Fibroblast of skin of scalp (primary cell): Measurements from ENCODE around the gene FUZ.

Experiments used
- DNase-seq: peaks from one replicate; pipeline ENCODE4 v3.0.0-alpha.2; 2013

The FUZ gene

DNA sequence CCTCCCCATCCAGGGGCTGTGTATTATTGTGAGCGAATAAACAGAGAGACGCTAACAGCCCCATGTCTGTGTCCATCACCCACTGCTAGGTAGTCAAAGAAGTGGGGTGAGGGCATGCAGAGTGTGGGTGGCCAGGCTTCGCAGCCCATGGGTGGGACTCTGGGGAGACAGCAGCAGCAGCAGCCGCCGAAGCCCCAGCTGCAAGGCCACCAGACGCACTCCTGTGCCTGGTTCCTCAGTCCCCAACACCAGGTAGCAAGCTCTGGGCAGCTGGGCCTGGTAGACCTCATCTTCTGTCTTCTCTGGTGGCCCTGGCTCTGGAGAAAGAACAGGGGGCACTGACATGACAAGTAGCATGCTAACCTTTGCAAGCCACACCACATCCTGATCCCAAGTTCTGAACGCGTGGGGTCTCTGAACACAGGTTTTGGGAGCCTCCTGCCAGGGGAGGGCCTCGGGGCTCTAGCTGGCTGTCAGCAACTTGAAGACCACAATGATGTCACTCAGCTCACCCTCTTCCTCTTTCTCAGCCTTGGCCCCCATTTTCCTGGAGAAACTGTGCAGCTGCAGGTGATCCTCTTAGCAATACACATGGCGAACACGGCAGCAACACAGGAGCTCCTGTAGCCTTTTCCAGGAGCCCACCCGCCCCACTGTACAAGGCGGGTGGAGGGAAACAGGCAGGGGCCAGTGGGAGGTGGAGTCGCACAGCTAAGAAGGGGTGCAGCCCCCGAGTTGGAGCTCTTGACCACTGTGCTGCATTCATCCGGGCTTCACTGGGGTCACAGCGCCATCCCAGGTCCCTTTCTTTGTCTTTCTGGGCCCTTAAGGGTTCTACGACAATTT lies 5.8 kb downstream of the FUZ start:
- no peak for DNase-seq

DNA sequence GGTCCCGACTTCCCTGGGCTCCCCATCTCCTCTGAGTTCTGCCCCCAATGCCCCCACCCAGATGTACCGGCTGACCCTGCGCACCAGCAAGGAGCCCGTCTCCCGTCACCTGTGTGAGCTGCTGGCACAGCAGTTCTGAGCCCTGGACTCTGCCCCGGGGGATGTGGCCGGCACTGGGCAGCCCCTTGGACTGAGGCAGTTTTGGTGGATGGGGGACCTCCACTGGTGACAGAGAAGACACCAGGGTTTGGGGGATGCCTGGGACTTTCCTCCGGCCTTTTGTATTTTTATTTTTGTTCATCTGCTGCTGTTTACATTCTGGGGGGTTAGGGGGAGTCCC lies 6.5 kb downstream of the FUZ start:
- no peak for DNase-seq

DNA sequence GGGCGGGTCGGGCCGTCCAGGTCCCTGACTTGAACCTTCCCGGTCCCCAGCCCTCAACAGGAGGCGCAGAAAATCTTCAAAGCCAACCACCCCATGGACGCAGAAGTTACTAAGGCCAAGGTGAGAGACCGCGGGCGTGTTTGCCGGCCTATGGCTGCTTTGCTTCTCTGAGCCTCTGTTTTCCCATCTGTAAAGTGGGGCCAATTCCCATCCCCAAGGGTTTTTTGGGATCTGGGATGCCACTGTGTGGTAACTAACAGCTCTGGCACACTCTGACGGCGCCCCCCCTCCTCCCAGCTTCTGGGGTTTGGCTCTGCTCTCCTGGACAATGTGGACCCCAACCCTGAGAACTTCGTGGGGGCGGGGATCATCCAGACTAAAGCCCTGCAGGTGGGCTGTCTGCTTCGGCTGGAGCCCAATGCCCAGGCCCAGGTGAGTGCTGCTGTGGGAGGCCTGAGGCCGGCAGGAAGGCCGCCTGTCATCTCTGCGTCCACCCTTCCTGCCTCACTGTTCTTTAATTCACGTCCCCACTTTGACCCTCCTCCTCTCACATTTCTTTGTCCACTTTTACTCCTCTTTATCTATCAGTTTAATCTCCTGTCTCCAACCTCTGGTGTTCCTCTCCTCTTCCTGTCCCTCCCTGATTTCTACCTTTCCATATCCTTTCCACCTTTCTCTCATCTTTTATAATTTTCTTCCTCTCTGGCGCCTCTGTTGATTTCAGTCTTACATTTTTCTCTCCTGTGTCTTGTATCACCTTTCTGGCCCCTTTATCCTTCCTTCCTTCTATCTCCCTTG lies 7.1 kb downstream of the FUZ start:
- no peak for DNase-seq

DNA sequence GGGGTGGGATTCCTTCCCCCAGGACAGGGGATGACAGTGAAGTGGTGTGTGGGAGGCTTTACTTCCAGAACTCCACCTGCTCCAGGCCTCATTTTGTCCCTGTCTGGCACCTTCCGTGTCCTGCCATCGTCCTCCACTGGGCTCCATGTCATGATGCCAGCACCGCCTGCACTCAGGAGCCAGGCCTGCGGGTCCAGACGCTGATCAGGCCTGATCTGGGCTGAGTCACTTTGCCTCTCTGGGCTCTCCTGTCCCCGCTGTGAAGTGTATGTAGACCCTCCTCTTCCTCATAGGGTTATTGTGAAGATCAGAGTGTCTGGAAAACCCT lies 9.6 kb downstream of the FUZ start:
- DNase-seq, result no peak

DNA sequence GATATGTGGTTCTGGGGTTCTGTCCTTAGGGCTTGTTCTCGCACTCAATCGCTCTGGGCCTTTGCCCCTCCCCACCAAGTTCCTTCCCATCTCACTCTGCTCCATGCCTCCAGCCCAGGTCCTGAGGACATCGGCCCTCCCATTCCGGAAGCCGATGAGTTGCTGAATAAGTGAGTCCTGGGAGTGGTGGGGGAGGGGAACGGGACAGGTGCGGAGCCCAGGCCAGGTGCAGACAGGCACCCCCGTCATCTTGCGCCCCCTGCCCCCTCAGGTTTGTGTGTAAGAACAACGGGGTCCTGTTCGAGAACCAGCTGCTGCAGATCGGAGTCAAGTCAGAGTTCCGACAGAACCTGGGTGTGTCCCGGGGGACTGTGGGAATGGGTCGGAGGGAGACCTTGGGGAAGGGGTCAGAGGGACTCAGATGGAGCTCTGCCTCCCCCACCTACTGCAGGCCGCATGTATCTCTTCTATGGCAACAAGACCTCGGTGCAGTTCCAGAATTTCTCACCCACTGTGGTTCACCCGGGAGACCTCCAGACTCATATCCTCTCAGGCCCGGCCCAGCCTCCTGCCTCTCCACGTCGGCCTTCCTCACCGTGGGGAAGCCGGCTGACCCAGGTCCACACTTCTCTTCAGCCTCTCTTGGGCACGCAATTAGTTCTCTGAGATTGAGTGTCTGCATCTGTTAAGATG lies 10.1 kb downstream of the FUZ start:
- DNase-seq, result no peak

DNA sequence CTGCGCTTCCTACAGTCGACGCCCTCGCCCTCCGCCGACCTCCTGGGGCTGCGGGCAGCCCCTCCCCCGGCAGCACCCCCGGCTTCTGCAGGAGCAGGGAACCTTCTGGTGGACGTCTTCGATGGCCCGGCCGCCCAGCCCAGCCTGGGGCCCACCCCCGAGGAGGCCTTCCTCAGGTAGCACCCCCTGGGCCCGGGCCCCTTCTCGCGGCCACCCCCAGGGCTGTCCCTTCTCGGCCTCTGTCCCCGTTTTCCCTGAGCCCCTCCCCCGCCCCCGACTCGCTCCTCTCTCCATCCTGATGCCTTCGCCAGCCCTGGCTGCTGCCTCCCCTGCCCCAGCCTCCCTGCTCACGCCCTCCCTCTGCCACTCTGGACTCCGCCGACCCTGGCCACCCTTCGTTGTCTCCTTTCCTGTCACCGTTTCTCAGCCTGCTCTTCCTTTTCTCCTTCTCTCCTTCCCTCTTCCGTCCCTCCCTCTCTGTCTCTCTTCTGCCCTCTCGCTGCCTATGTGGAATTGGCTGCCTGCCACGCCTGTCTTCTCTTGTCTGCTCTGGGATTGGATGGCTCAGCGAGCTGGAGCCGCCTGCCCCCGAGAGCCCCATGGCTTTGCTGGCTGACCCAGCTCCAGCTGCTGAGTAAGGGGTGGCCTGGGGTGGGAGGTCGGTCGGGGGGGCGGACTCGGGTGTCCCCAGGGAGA lies 11.0 kb downstream of the FUZ start:
- DNase-seq, result peak; percentile 93

DNA sequence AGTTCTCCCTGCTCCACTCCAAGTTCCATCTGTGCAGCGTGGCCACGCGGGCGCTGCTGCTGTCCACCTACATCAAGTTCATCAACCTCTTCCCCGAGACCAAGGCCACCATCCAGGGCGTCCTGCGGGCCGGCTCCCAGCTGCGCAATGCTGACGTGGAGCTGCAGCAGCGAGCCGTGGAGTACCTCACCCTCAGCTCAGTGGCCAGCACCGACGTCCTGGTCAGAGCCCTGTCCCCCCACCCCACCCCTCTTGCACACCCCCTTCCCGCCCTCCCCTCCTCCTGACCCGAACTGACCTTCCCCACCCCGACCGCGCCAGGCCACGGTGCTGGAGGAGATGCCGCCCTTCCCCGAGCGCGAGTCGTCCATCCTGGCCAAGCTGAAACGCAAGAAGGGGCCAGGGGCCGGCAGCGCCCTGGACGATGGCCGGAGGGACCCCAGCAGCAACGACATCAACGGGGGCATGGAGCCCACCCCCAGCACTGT lies 11.6 kb downstream of the FUZ start:
- DNase-seq, result no peak

DNA sequence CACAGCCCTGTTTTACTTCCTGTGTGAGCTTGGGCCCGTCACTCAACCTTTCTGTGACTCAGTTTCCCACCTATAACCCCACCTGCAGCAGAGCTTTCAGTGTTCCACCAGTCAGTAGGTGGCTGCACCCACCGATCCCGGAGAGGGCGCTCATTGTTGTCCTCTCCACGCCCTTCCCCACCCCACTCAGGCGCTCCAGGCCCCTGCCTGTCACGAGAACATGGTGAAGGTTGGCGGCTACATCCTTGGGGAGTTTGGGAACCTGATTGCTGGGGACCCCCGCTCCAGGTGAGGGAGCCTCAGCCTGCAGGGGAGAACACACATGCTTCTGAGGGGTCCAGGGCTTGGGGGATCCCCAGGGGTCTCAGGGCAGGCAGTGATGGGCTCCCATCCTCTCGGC lies 12.3 kb downstream of the FUZ start:
- no peak for DNase-seq

DNA sequence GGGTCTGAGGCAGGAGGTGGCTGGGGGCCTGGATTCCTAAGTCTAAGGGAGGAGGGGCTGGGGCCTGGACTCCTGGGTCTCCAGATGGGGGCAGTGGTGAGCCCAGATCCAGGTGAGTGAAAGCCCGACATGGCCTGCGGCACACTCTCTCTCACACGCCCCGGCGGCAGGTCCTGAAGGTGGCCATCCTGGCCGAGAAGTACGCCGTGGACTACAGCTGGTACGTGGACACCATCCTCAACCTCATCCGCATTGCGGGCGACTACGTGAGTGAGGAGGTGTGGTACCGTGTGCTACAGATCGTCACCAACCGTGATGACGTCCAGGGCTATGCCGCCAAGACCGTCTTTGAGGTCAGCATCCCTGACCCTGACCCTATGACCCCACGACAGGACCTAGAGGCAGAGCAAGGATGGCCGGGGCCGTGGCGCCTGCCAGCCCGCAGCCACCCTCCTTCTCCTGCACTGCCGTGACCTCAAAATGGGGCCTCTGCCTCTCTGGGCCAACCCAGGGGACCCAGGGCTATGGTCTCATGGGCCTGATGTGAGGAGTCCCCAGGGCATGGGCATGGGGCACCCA lies 13.2 kb downstream of the FUZ start:
- DNase-seq, result no peak

DNA sequence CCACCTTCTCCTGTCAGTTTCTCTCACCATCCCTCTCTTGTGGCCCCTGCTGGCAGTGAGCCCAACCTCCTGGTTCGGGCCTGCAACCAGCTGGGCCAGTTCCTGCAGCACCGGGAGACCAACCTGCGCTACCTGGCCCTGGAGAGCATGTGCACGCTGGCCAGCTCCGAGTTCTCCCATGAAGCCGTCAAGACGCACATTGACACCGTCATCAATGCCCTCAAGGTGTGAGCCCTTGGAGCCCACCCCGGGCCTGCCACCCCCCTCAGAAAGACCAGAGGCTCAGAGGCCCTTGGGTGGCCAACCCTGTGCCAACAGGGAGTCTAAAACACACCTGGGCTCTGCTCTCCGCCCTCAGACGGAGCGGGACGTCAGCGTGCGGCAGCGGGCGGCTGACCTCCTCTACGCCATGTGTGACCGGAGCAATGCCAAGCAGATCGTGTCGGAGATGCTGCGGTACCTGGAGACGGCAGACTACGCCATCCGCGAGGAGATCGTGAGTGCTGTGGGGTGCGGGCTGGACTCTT lies 13.8 kb downstream of the FUZ start:
- no peak for DNase-seq

DNA sequence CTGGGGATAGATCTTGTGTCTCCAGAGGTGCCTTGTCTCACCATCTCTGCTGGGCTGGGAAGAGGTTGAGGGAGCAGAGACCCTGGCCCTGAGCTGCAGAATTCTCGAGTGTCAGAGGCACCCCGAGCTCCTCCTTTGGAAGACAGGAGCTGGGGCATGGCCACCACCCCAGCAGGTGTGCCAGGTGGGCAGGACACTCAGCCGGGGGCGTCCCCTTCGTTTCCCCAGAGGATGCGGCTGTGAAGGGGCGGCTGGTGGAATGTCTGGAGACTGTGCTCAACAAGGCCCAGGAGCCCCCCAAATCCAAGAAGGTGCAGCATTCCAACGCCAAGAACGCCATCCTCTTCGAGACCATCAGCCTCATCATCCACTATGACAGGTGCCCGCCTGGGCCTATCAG lies 14.5 kb downstream of the FUZ start:
- no peak for DNase-seq

DNA sequence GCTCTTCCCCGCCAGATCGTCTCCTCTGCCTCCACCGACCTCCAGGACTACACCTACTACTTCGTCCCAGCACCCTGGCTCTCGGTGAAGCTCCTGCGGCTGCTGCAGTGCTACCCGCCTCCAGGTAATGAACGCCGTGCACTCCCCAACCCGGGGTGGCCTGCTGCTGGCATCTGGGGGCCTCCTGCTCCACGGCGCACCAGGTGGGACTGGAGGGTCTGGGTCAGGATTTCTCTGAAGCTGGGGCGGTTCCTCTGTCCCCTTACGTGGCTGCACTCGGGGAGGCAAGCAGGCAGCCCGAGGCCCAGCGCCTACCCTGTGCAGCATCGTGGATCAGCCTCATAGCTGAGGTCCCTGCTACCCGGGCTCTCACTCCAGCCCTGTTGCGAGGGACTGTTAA lies 17.5 kb downstream of the FUZ start:
- DNase-seq, result no peak

DNA sequence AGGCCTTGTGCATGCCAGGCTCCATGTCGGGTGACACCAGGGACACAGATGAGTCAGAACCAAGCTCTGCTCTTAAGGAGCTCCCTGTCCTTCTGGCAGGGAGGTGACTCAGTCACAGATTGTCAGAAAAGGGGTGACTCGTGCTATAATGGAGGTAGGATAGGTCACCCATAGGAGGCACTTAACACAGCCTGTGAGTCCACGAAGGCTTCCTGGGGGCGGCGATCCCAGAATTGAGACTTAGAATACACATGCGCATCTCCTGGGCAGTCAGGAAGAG lies 19.6 kb downstream of the FUZ start:
- DNase-seq, result peak; percentile 30

DNA sequence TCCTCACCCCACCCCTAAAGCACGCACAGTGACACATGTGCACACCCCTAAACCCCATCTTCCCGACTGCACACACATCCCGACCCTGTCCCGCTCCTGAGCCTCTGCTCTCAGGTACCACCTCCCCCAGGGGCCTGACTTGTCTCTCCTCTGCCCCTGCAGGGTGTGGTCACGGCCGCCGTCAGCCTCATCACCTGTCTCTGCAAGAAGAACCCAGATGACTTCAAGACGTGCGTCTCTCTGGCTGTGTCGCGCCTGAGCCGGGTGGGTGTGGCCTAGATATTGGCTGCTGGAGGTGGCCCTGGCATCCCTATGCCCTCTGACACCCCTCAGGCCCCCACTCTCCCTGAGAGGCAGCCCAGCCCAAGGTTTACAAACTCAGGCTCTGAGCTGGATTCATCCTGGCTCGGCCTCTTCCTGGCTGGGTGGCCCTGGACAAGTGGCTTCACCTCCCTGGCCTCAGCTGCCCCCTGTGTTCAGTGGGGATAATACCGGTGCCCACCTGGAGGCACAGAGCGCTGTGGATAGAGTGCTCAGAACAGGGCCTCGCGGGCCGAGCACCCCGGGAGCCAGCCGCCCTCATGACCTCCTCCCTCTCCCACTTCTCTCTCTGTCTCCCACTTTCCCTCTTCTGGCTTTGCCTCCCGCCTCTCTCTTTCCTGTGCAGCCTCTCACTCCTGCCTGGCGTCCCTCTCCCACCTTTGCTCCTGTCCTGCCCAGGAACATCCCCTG lies 20.1 kb downstream of the FUZ start:
- DNase-seq, result no peak

DNA sequence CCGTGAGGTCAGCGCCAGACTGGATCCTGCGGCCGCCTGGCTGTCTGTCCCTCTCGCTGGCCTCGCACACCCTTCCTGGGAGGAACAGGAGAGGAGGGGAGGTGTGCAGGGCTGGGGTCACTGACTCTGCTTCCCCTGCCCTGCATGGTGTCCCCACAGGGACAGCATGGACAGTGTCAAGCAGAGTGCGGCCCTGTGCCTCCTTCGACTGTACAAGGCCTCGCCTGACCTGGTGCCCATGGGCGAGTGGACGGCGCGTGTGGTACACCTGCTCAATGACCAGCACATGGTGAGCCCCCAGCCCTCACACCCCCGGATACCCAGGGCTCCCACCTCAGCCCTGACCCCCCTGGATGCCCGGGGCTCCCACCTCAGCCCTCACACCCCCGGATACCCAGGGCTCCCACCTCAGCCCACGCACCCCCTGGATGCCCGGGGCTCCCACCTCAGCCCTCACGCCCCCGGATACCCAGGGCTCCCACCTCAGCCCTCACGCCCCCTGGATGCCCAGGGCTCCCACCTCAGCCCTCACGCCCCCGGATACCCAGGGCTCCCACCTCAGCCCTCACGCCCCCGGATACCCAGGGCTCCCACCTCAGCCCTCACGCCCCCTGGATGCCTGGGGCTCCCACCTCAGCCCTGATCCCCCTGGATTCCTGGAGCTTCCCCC lies 21.2 kb downstream of the FUZ start:
- no peak for DNase-seq

DNA sequence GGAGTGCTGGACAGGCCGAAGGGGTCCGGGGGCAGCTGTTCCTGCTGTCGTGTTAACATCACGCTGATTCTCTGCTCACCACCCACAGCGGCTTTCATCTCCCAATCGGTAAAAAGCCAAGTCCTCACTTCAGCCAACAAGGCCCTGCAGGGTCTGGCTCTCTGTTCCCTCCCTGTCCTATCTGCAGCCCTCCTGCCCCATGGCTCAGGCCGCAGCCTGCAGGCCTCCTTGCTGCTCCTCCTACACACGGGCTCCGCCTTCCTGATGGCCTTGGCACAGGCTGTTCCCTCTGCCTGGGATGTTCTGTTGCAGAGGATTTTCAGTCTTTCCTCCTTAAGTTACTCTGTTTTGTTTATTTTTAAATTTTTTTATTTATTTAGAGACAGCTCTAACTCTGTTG lies 22.2 kb downstream of the FUZ start:
- no peak for DNase-seq

DNA sequence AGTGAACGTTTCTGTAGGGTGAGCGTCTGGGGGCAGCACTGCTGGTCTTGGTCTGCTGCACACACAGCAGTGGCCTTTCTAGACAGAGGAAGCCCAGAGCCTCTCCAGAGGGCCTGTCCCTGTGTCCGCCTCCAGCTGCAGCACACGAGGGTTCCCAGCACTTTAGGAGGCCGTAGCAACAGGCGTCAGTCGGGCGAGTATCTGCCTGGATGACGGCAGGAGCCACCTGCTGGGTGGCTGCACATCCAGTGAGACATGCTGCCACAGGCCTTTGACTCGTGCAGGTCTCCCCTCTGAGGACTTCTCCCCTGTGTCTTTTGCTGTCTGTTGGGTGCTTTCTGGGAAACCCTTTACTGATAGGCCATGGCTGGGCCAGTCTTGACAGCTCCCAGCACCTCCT lies 24.2 kb downstream of the FUZ start:
- no peak for DNase-seq

DNA sequence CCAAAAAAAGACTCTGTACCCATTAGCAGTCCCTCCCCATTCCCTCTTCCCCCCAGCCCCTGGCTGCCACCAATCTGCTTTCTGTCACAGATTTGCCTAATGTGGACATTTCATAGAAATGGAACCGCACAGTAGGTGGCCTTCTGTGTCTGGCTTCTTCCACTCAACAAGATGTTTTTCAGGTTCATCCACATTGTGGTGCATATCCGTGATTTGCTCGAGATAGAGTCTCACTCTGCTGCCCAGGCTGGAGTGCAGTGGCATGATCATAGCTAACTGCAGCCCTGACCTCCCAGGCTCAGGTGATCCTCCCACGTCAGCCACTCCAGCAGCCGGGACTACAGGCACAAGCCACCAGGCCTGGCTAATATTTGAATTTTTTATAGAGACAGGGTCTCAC lies 25.3 kb downstream of the FUZ start:
- no peak for DNase-seq

DNA sequence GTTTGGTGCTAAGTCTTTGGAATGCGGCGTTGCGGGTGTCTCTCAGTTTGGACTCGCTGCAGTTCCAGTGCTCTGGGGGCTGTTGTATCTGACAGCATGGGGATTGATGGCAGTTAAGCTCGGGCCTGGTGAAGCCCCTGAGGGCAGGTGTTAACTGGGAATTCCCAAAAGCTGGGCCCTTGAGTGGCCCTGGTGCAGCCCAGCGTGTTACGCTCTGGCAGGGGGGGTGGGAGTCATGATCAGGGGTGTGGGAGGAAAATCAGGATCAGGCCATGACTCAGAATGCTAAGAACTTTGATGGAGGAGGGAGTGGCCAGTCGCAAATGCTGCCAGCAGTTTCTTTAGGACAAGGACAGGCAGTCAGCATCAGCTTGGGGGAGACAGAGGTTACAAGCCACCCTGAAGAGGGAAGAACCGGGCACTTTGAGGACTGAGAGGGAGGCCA lies 26.7 kb downstream of the FUZ start:
- DNase-seq, result peak; percentile 46

DNA sequence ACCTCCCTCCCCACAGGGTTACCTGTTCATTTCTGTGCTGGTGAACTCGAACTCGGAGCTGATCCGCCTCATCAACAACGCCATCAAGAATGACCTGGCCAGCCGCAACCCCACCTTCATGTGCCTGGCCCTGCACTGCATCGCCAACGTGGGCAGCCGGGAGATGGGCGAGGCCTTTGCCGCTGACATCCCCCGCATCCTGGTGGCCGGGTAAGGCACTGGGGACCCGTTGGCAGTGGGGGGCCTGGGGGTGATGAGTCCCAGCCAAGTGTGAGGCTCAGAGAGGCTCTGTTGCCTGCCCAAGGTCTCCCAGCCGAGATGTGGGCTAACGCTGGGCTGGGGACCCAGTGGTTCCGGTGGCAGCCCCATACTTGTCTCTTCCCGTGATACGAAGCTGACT lies 30.6 kb downstream of the FUZ start:
- DNase-seq, result no peak

DNA sequence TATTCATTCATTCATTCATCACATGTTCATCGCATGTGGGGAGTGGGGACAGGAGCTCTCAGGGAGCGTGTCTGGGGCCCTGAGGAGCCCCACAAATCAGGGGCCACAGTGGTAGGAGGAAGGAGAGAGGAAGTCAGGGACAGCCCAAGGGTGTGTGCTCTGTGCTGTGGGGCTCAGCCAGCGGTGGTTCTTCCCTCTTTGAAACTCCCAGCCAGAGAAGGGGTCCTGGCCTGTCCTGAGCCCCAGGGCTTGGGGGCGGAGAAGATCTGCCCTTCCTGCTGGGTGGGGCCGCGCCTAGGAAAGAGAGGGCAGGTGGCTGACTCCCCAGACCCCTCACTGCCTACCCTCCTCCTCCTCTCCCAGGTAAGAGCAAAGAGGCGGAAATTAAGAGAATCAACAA lies 31.7 kb downstream of the FUZ start:
- no peak for DNase-seq
